AG10803 (cell line): Measurements from ENCODE around the gene VPS39.

Experiments used
- DNase-seq: peaks from one replicate; pipeline ENCODE4 v3.0.0; 2010; ENCODE audit warnings: low read depth
- H3K4me3 ChIP-seq: 2 replicates; pipeline ENCODE4 v1.5.1; 2011; ENCODE audit warnings: mild to moderate bottlenecking, low read length, control low read depth
- TF ChIP-seq, protein P1 (sequence below): conservative IDR thresholded peaks from 2 replicates; pipeline ENCODE4 v1.5.1; 2011; ENCODE audit warnings: mild to moderate bottlenecking, low read length, control low read depth, inconsistent platforms

VPS39 gene

DNA sequence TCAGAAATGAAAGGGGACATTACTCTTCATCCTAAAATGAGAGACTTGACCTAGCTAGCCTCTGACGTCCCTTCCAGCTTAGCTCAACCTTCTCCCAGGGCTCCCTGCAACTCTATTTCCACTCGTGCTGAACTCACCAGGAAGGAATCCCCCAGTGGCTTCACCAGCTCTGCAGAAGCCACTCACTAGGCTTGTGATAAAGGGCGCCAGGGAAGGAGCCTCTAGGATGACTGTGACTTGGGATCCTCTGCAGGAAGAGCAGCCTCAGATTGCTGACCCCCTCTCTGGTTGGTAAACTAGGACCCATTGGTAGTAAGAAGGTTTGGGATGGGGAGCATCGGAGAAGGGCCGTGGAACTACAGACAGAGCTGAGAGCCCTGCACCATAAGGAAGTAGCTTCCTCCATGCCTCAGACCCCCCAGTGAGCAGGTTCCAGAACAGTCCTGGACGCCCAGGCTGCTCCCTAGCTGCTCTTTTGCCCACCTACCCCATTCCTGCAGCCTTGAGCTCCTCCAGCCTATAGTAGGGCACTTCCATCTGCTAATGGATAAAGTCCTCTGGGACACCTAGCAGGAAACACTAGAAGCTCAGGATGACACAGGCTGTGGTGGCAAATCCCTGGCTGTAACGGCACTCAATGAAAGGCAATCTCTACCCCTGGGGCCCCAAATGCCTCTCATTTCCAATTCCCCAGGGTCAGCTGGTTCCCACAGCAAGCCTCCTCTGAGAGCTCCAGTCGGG lies 77.7 kb downstream of the VPS39 start:
- no peak overlapping the region for H3K4me3 ChIP-seq
- TF ChIP-seq, protein P1, sequence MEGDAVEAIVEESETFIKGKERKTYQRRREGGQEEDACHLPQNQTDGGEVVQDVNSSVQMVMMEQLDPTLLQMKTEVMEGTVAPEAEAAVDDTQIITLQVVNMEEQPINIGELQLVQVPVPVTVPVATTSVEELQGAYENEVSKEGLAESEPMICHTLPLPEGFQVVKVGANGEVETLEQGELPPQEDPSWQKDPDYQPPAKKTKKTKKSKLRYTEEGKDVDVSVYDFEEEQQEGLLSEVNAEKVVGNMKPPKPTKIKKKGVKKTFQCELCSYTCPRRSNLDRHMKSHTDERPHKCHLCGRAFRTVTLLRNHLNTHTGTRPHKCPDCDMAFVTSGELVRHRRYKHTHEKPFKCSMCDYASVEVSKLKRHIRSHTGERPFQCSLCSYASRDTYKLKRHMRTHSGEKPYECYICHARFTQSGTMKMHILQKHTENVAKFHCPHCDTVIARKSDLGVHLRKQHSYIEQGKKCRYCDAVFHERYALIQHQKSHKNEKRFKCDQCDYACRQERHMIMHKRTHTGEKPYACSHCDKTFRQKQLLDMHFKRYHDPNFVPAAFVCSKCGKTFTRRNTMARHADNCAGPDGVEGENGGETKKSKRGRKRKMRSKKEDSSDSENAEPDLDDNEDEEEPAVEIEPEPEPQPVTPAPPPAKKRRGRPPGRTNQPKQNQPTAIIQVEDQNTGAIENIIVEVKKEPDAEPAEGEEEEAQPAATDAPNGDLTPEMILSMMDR: no peak
- DNase-seq: no peak

GRCh38 chr15:42129364-42129763 lies 78.7 kb downstream of the VPS39 start:
- H3K4me3 ChIP-seq: no peak overlapping the region
- TF ChIP-seq, protein P1: no peak
- no peak for DNase-seq

- DNase-seq: no peak
- H3K4me3 ChIP-seq: no peak overlapping the region
- TF ChIP-seq, protein P1: no peak
Observed at GRCh38 chr15:42128476-42128875, 79.6 kb downstream of the VPS39 start.

DNA sequence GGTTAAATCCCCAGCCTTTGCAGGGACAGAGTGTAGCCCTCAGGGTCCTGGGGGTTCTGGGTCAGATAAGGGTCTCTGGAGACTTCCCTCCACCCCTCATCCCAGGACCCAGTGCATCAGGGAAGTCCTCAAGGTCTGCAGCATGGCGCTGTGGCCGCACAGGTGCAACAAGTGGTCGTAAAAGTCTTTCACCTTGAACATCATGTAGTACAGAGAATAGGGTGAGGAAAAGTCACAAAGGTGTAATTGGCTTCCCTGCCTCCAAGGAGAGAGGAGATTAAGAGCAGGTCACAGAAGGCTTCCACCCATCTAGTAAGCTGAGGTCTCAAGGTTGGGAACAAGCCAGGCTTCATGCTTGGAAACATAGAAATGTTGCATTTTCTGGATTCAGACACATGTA lies 84.6 kb downstream of the VPS39 start:
- no peak for DNase-seq
- no peak overlapping the region for H3K4me3 ChIP-seq
- TF ChIP-seq, protein P1: no peak

DNA sequence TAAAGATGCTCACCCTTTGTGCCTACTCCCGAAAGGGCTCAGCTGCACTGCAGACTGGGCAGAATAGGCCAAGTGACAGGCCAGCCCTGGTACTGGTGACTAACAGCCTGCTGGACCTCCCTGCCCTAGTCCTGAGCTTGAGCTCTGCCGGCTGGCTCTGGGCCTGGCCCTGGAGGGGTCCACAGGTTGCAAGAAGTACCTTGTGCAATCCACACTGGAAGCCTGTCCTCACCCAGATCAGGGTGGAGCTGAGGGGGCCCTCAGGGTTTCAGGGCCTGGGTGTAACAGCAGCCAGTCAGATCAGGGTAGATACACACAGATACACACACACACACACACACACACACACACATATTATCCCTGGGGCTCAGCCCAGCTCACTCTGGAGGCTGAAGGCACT lies 86.4 kb downstream of the VPS39 start:
- DNase-seq: no peak
- TF ChIP-seq, protein P1: no peak

GRCh38 chr15:42121021-42121420 lies 87.1 kb downstream of the VPS39 start:
- H3K4me3 ChIP-seq: no peak overlapping the region
- TF ChIP-seq, protein P1: no peak
- no peak for DNase-seq

More for the DNA sequence above, 86.4 kb downstream of the VPS39 start:
- no peak overlapping the region for H3K4me3 ChIP-seq

- TF ChIP-seq, protein P1: no peak
- no peak overlapping the region for H3K4me3 ChIP-seq
- no peak for DNase-seq
Observed at GRCh38 chr15:42120285-42120684, 87.8 kb downstream of the VPS39 start.
